CD4-positive, alpha-beta T cell treated with Interleukin-12 subunit alpha and Interleukin-12 subunit beta, for 1 hour (primary cell): ENCODE results near the gene LMLN.
"Not testable (repeated sequence)": the region's sequence is repeated elsewhere in the genome, so short reads cannot be mapped to it uniquely, and the experiment has no call there.

Source experiments
- DNase-seq: peaks from one replicate; pipeline ENCODE4 v3.0.0-alpha.2; 2020

LMLN gene

DNA sequence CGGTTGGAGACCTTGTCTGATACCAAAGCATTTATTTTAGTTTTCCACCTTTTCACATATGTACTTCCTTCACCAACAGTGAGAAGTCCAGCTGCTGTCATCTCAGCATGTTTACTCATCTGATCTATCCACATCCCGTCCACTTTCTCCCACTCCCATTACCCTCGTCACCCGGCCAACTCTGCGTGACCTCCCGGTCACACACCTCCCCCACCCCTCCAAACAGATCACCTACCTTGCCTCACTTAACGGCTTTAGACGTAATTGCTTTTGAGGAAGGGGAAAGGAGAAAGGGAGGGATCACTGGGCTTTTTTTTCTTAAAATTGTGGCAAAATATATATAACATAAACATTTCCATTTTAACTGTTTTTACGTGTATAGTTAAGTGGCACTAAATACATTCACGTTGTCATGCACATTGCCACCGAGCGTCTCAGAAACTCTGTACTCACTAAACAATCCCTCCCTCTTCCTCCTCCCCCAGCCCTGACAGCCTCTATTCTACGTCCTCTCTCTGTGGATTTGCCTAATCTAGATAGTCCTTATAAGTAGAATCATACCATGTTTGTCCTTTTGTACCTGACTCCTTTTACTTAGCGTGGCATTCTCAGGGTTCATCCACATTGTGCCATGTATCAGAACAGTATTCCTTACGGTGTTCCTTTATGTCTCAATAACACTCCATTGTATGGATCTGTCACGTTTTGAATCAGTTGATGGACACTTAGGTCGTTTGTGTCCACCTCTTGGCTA is 67.2 kb downstream of the LMLN start:
- DNase-seq, result no peak

DNA sequence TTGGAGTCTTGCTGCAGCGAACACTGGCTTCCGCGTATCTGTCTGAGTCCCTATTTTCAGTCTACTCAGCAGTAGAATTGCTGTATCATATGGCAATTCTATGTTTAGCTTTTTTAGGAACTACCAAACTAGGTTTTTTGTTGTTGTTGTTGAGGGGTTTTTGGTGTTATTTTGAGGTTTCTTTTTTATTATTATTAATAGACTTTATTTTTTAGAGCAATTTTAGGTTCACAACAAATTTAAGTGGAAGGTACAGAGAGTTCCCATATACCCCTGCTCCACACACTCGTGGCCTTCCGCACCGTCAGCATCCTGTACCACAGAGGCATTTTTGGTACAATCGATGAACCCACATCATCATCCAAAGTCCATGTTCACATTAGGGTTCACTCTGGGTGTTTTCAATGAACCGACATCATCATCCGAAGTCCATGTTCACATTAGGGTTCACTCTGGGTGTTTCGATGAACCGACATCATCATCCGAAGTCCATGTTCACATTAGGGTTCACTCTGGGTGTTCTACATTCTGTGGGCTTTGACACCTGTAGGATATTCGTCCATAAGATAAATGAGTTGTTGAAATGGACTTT is 67.9 kb downstream of the LMLN start:
- DNase-seq, result no peak

DNA sequence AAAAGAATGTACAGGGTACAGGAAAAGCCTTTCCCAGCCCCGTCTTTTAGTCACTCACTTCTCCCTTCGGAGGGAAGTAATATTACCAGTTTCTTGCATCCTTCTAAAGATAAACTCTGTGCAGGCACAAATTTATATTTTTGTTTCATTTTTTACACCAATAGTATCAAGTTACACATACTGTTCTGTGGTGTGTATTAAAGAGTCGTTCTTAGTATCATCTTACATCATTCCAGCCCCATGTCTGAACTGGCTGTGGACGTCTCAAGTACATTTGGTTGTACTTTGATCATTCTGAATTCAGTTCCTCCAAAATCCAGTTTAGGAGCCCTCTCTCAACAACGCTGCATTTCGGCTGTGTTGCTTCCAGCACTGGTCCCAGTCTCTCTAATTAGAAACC is 68.7 kb downstream of the LMLN start:
- DNase-seq, result no peak

DNA sequence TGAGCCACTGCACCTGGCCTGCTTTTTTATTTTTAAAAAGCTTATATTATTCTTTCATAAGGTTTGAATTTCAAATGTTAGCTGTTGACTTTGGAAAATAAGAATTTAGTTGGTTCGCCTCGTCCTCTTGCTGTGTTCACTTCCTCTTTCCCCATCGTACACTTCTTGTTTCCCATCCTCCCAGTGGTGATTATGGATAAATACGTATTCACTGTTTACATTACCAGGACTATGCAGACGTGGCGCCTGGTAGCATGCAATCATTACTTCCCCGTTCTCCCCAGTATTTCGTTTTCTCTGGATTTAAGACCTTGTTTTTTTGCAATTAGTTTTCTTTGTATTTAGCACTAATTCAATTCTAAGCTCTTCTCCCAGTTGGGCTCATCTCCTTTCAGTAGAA is 70.1 kb downstream of the LMLN start:
- DNase-seq, result no peak

DNA sequence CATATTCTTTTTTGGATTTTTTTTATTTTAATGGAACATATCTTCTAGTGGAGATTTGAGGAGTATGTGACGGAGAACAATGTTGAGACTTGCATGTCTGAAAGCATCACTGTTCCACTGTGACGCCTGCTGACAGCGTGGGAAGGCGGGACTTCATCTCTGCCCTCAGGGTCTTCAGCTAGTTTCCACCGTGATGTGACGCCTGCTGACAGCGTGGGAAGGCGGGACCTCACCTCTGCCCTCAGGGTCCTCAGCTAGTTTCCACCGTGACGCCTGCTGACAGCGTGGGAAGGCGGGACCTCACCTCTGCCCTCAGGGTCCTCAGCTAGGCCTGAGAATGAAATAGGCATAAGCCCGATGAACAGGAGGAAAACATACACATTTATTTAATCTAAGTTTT is 70.7 kb downstream of the LMLN start:
- DNase-seq, result no peak

DNA sequence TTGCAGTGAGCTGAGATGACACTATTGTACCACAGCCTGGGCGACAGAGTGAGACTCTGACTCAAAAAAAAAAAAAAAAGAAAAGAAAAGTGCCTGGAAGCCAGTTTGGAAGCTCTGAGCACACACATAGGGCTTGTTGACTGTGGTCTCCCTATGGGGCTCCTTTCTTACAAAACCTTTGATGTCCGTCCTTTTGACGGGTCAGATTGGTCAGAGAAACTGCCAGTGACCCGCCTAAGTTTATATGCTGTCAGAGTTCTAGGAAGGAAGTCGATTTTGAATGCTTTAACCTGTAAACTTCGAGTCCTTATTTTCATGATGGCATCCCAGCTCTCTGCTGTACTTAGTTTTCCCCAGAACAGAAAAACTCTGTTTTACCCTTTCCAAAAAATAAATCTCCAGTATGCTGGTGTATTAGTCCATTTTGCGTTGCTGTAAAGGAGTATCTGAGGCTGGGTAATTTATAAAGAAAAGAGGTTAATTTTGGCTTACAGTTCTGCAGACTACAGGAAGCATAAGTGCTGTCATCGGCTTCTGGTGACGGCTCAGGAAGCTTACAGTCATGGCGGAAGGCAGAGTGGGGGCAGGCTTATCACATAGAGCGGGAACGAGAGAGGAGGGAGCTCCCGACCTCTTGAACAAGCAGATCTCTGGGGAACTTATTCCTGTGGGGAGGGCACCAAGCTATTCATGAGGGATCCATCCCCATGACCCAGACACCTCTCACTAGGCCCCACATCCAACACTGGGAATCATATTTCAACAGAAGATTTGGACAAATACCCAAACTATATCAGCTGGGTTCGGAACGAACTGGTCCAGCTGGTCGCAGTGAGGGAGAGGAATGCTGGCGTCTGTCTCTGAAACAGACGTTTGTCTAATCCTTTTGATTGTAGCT is 72.3 kb downstream of the LMLN start:
- no peak for DNase-seq

DNA sequence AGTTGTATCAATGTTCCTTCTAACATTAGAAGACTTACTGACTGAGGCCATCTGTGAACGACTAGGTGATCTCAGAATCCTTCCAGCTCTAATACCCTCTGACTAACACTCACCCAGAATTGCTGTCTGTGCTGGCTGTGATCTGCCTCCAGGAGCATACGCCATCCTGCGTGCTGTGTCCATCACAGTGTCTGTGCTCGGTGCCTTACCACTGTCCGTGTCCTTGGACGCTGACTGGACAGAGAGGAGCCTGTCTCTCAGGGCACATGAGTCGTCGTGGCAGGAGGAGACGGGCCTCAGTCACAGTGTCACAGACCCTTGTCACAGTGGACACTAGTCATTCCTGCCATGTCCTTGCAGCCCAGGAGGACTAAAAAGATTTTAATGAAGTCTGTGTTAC is 83.1 kb downstream of the LMLN start:
- DNase-seq, result no peak

DNA sequence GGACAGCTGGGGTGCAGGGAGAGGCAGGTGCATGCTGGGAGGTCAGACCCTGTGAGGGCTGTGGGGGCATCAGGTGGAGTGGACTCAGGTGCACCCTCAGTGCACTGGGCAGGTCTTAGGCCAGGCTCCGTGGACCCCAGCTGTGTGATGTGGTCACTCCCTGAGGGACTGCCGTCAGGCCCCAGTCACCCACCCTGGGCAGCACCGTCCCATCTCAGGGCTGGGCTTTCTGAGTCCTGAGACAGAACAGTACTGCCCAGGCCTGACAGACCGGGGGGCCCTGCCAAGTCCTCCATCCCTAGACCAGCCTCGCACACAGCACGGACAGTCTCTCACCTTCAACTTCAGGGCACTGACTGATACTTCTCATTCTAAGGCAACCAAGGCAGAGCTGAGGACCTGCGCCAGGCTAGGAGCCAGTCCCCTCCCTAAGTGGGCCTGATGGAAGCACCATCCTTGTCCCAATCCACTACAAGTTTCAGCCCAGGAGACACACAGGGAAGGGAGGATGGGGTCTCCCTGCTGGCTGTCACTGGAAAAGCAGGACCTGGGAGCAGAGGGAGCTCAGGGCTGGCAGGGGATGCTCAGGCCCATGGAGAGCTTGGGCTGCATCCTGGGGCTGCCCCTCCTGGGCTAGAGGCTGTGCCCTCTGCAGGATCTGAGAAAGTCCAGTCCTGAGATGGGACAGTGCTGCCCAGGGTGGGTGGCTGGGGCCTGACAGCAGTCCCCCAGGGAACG is 86.3 kb downstream of the LMLN start:
- no peak for DNase-seq

DNA sequence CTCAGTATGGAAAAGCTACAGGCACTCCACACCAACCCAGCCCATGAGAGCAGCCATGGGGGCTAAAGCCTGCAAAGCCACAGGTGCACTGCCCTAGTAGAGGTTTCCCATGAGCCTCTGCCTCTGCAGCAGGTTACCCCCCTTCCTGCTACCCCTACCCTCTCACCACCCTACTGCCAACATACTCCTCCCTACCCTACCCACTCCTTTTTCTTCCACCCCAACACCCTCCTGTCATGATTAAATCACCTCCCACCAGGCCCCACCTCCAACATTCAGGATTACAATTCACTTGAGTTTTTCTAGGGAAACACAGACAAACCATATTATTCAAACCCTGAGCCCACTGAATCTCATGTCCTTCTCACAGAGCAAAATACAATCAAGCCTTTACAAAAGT is 88.4 kb downstream of the LMLN start:
- no peak for DNase-seq

DNA sequence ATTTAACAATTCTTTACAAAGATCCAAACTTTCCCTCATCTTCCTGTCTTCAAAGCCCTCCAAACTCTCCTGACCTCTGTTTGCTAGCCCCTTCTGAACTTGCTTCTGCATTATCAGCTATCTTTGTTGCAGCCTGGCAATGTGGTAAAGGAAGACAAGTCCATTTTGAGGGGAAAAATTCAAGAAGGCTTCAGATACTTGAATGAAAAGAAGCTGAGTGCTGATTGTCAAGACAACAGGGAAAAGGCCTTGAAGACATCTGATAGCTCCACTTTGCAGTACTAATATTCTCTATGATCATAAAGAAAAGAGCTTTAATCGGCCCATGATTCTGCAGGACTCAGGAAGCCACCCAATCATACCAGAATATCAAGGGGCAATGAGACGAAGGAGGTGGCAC is 91.8 kb downstream of the LMLN start:
- no peak for DNase-seq

DNA sequence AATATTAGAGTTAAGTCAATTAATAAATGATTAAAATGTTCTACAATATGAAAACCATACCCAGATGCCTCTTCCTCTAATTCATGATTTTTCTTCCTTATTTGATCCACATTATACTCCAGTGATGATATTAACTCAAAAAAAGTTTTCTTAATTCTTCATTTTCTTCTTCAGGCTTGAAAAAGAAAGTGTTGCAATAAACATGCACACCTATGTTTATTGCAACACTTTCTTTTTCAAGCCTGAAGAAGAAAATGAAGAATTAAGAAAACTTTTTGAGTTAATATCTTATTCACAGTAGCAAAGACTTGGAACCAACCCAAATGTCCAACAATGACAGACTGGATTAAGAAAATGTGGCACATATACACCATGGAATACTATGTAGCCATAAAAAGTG is 93.4 kb downstream of the LMLN start:
- not testable (repeated sequence) for DNase-seq

DNA sequence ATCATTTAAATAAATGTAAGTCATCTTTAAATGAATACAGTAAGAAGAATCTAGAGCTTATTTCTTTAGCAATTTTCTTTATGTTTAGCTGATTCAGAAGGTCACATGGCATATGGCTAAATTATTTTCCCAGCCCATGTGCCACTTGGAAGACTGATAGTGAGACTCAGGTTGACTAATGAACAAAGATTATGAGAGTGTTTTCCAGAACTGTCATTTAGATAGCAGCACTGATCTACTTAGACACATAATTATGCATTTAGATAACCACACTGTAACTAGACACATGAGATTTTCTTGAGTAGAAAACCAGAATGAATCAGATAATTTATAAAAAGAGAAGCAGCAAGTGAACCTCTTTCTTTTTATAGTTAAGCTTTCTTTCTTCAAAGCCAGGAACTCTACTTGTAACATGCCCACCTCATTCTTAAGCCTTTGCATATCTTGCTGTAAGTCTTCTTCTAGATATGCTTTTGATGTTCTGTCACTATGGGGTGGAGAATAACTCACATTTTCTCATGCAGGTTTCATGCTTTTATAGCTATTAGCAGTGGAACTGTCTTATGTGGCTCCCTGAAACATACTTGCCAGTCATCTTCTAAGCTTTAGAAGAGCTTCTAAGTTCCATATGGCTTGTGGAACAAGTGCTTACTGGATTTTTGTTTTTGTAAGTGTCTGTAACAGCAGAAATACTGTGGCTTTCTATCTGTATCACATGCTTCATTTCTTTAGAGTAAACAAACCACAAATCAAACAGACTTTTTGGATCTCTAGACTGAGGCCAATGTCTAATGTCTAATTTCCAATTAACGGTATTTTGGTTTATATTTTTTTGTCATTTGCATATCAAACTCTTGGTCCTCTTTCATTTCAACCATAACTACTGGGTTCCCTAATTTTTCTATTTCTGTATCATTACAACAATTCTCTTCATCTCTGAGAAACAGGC is 101.4 kb downstream of the LMLN start:
- no peak for DNase-seq

DNA sequence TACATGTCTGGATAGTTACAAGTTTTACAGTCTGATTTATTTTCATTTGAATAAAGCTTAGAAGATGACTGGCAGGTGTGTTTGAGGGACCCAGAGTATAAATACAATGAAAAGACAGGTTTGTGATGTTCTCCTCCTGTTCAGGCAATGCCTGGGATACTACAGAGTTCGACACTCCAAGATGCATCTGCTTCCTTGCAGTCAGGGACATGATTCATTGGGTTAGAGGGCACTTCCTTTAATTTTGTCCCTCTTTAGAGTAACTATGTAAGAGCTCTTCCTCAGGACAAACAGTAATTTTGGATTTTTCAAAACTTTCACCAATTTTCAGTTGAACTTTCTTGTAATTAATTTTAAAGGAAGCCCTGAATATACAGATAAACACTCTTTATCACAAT is 102.0 kb downstream of the LMLN start:
- no peak for DNase-seq

DNA sequence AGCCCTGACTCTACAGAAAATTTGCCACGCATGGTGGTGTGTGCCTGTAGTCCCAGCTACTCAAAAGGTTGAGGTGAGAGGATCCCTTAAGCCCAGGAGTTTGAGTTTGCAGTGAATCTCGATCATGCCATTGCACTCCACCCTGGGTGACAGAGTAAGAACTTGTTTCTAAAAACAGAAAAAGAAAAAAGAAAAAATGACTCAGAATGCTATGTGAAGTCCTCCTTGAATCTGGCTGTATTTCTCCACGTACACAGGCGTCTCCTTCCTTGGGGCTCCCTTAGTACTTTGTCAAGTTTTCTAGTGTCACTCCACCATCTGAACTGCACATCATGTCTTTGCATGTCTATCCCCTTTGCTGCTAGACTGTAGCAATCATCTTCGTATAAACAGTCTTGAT is 104.4 kb downstream of the LMLN start:
- DNase-seq, result no peak

DNA sequence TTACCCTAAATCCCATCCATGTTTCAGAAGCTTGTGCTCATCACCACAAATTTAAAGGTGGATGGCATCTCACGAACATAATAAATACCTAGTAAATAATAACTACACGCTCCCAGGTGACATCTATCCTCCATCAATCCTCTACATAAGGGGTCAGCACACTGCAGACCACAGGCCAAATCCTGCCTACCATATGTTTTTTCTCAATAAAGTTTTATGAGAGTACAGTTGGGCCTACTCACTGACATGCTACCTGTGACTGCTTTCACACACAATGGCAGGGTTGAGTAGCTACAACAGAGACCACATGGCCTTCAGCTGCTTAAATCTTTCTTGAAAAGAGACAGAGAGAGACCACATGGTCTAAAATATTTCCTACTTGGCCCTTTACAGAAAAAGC is 105.9 kb downstream of the LMLN start:
- DNase-seq, result no peak

DNA sequence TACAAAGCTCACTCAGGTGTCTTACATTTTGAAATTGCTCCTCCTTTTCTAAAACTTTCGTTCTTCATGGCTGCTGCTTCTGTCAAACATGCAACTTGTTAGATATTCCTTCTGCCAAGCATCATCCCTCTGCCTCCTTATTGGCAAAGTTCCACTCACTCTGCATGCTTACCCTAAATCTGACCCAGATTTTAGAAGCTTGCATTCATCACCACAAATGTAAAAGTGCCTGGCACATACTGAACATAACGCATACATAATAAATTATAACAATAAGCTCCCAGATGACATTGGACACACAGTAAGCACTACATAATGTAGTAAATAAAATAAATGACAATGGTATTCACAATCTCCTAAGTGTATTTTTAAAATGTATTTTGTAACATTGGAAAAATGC is 107.4 kb downstream of the LMLN start:
- DNase-seq, result no peak

DNA sequence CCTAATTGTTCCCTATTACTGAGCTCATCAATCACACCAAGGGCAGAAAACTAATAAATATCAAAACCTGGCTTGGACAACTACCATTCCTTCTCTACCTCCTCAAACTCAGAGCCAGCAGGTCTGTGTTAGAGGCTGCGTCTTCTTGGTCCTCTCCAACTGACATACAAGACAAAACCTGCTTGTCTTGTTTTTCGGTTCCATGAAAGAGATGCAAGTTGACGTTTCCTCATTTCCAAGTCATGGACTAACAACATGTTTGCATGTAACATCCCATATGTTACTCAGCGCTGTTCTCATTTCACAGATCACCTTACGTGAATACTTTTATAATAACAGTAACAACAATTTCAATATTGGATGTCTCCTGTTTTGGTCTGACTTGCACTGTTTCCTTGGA is 110.9 kb downstream of the LMLN start:
- no peak for DNase-seq

DNA sequence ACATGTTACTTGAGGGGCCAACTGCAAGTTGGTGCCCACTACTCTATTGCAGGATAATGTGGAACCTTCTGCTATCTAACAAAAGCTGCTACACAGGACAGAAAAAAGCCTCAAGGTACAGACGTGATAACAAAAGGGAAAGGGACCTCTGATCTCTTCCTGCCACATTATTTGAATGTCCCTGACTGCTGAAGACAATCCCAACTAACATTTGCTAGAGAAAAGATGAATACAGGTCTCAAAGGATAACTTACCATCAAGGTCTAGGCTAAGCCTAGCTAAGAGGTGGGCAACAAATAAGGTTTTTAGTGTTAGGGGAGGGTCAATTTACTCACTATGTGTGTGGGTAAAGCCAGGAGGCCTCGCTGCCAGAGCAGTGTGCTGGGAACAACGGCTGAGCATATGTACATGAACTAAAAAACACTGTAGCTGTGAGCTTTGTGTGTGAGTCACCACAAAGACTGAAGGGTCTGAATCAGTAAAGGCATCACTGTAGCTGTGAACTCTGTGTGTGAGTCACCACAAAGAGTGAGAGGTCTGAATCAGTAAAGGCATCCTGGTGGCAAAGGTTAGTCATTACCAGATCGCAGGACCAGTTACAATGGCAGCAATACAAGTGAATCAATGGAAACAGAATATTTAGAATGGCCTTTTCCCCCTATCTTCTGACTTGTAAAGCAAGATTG is 111.7 kb downstream of the LMLN start:
- DNase-seq, result no peak

DNA sequence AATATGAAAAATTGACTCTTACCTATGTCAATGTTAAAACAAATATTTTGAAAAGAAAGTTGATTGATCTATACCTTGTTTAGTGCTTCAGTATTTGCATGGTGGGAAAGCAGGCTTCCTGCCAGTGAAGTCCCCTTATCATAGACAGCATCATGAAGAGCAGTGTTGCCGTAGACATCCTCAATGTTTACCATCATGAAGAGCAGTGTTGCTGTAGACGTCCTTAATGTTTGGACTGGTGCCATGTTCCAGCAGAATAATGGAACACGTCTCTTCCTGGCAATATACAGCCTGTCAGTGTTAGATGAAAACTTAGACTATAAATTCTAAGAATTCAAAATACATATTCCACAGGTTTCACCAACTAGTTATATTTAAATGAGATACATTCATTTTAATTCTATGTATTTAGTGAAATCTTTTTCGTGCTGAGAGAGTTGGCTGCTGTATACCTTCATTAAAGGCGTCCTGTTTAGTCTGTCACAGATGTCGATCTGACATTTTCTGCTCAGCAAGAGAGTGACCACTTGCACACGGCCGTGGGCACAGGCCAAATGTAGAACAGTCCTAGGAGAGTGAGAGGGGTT is 116.8 kb downstream of the LMLN start:
- DNase-seq, result no peak

DNA sequence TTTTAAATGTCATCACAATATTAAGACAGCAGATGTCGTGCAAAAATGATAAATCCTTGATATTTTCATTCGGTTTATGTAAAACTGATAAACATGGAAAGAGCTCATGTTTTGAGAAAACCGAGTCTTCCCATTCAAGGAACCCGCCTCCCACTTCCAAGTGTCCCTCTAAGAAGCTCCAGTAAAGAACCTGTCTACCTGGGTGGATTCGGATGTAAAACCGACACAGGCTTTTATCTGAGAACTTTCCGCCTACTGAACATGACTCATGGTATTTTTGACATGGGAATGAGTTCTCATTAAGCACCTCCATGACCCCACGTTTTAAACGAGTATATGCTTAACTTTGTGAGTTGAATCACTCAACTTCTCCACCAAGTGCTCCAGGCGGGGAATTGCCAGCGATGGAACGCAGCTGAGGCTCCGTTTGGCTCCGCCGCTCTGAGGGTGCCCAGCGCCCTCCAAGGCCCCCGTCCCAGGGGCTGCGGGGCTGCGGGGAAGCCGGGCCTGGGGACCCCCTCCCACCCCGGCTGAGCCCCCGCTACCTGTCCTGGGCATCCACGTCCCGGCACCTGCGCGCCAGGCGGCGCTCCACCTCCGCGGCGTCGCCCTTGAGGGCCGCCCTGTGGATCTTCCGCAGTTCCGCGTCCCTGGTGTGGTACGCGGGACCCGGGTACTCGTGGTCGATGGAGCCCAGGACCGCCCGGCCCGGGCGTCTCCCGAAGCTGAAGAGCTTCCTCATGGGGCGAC is 119.9 kb downstream of the LMLN start:
- peak; percentile 17 for DNase-seq
